Measurements from ENCODE around the gene TAOK1. TPM values are rescaled to one million over a fixed set of nuclear protein-coding genes. Genes with fewer than 3 reads are reported as not detected.

TAOK1 gene
- total and polyA plus RNA-seq, 2 donors (not counting 1 experiment from before 2014, with no cell fraction given) = 9.8 to 80.7 TPM

DNA sequence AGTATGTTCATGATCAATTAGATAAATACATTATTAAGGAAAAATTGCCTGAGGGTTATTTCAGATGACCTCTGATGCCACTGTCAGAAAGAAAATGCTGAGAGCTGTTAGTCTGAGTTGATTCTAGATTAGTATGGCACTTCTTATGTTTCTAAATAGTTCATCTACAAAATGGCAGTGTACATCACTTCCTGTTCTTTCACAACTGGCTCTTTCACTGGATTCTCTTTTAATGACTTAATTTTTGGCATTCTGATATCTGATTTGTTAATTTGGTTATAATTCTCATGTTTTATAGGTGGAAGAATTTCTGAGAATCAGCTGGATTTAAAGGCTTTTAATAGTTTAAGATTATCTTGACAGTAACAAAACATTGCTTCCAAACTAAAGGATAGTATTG is 3.3 kb downstream of the TAOK1 start:
- H3K36me3 ChIP-seq (replicated peaks in 1 of 2; ENCODE audit: control extremely low read depth in 1 of 2, control insufficient read depth in 1 of 2, extremely low read depth in 1 of 2, insufficient read depth in 2 of 2, low read length in 1 of 2) = peaks cover 0 to 1% of the 10 kb centered on the region in 2 experiments
- intact Hi-C loops (cut with micrococcal nuclease) = no loop called here
- H3K27me3 ChIP-seq (replicated peaks in 1 of 4; ENCODE audit: control extremely low read depth in 1 of 4, control insufficient read depth in 3 of 4, insufficient read depth in 4 of 4, low read length in 3 of 4) = no peaks in the 10 kb centered on the region
- H3K9me3 Mint-ChIP-seq (ENCODE audit: insufficient read depth) = no peaks in the 10 kb centered on the region
- H3K27ac ChIP-seq (ENCODE audit: low read length in 2 of 2) = peak overlapping the region in 1 of 2 donors; percentile 23
- H3K27me3 Mint-ChIP-seq = no peaks in the 10 kb centered on the region
- H3K27ac Mint-ChIP-seq = no peak overlapping the region
- no peak overlapping the region for H3K9ac ChIP-seq (ENCODE audit: low read length)
- no peaks in the 10 kb centered on the region for H3K9me3 ChIP-seq (ENCODE audit: control extremely low read depth in 1 of 3, control insufficient read depth in 2 of 3, insufficient read depth in 1 of 3, low read length in 2 of 3)
- H3K4me2 ChIP-seq (replicated peaks; ENCODE audit: low read depth, low read length, poor library complexity, severe bottlenecking) = peak overlapping the region; percentile 1
- H3K4me3 Mint-ChIP-seq = no peak overlapping the region
- H3K4me3 ChIP-seq (ENCODE audit: control extremely low read depth in 1 of 5, extremely low read depth in 1 of 5, insufficient read depth in 1 of 5, low read depth in 2 of 5, low read length in 4 of 5) = no peak overlapping the region
- ATAC-seq (ENCODE audit: low read depth) (no peak), DNase-seq (no peak)
- H4K20me1 ChIP-seq (ENCODE audit: control insufficient read depth, insufficient read depth, low read length, poor library complexity, severe bottlenecking) = peaks cover 22% of the 10 kb centered on the region
- H2AFZ ChIP-seq (ENCODE audit: insufficient read depth, low read depth, low read length, poor library complexity, severe bottlenecking) = no peak overlapping the region
- TF ChIP-seq, protein P1, sequence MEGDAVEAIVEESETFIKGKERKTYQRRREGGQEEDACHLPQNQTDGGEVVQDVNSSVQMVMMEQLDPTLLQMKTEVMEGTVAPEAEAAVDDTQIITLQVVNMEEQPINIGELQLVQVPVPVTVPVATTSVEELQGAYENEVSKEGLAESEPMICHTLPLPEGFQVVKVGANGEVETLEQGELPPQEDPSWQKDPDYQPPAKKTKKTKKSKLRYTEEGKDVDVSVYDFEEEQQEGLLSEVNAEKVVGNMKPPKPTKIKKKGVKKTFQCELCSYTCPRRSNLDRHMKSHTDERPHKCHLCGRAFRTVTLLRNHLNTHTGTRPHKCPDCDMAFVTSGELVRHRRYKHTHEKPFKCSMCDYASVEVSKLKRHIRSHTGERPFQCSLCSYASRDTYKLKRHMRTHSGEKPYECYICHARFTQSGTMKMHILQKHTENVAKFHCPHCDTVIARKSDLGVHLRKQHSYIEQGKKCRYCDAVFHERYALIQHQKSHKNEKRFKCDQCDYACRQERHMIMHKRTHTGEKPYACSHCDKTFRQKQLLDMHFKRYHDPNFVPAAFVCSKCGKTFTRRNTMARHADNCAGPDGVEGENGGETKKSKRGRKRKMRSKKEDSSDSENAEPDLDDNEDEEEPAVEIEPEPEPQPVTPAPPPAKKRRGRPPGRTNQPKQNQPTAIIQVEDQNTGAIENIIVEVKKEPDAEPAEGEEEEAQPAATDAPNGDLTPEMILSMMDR (IDR thresholded peaks at IDR 0.05) = no peak
- ChIA-PET CTCF (interaction anchor here (0.5 to 1.8 kb wide), 2 partner anchors 24 to 430 kb away, joined by 3 to 4 read pairs; no protein-coding TSS in a partner anchor), POLR2A (no interaction called here)
- H3K79me2 ChIP-seq (ENCODE audit: control insufficient read depth, insufficient read depth, low read length) = peaks cover 78% of the 10 kb centered on the region
- H3K4me1 Mint-ChIP-seq = peaks cover 38% of the 10 kb centered on the region
- H3K4me1 ChIP-seq (ENCODE audit: control insufficient read depth in 2 of 2, insufficient read depth in 2 of 2, low read length in 2 of 2) = peaks cover 12 to 27% of the 10 kb centered on the region in 2 donors

DNA sequence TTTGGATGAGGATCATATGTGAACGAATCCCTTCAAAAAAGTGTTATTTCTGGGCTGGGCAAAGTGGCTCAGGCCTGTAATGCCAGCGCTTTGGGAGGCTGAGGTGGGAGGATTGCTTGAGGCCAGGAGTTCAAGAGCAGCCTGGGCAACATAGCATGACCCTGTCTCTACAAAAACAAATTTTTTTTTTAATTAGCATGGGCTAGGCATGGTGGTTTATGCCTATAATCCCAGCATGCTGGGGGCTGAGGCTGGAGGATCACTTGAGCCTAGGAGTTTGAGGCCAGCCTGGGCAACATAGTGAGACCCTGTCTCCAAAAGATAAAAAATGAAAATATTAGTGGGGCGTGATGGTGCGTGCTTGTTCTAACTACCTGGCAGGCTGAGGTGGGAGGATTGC is 4.6 kb downstream of the TAOK1 start:
- peaks cover 12 to 25% of the 10 kb centered on the region in 2 donors for H3K4me1 ChIP-seq (ENCODE audit: control insufficient read depth in 2 of 2, insufficient read depth in 2 of 2, low read length in 2 of 2)
- H3K27ac ChIP-seq (ENCODE audit: low read length in 2 of 2) = no peak overlapping the region
- no peaks in the 10 kb centered on the region for H3K9me3 ChIP-seq (ENCODE audit: control extremely low read depth in 1 of 3, control insufficient read depth in 2 of 3, insufficient read depth in 1 of 3, low read length in 2 of 3)
- peaks cover 32% of the 10 kb centered on the region for H4K20me1 ChIP-seq (ENCODE audit: control insufficient read depth, insufficient read depth, low read length, poor library complexity, severe bottlenecking)
- 93% methylated on average over 3 of the region's 4 CpGs for WGBS (ENCODE audit: insufficient coverage)
- Mint-ChIP-seq H3K4me3 (no peak overlapping the region), H3K27me3 (no peaks in the 10 kb centered on the region), H3K9me3 (ENCODE audit: insufficient read depth) (no peaks in the 10 kb centered on the region), H3K4me1 (peaks cover 36% of the 10 kb centered on the region), H3K27ac (no peak overlapping the region)
- DNase-seq (no peak), ATAC-seq (ENCODE audit: low read depth) (no peak)
- H3K4me3 ChIP-seq (ENCODE audit: control extremely low read depth in 1 of 5, extremely low read depth in 1 of 5, insufficient read depth in 1 of 5, low read depth in 2 of 5, low read length in 4 of 5) = no peak overlapping the region
- no peak overlapping the region for H2AFZ ChIP-seq (ENCODE audit: insufficient read depth, low read depth, low read length, poor library complexity, severe bottlenecking)
- no peaks in the 10 kb centered on the region for H3K27me3 ChIP-seq (replicated peaks in 1 of 4; ENCODE audit: control extremely low read depth in 1 of 4, control insufficient read depth in 3 of 4, insufficient read depth in 4 of 4, low read length in 3 of 4)
- ChIA-PET POLR2A (no interaction called here), CTCF (no interaction called here)
- peaks cover 91% of the 10 kb centered on the region for H3K79me2 ChIP-seq (ENCODE audit: control insufficient read depth, insufficient read depth, low read length)
- TF ChIP-seq, protein P1 (IDR thresholded peaks at IDR 0.05) = no peak
- TF ChIP-seq EZH2 (IDR thresholded peaks at IDR 0.05; ENCODE audit: borderline replicate concordance, insufficient read depth, low read depth, low read length, poor library complexity, severe bottlenecking) = no peak
- peaks cover 1 to 5% of the 10 kb centered on the region in 2 experiments for H3K36me3 ChIP-seq (replicated peaks in 1 of 2; ENCODE audit: control extremely low read depth in 1 of 2, control insufficient read depth in 1 of 2, extremely low read depth in 1 of 2, insufficient read depth in 2 of 2, low read length in 1 of 2)
- no peak overlapping the region for H3K9ac ChIP-seq (ENCODE audit: low read length)
- H3K4me2 ChIP-seq (replicated peaks; ENCODE audit: low read depth, low read length, poor library complexity, severe bottlenecking) = no peak overlapping the region
- intact Hi-C loops (cut with micrococcal nuclease) = no loop called here

Measured in B cell (primary cell).